CD4-positive, alpha-beta memory T cell (primary cell): ENCODE data around the gene CILP. TPM values are rescaled to one million over a fixed set of nuclear protein-coding genes. Genes with fewer than 3 reads are reported as not detected.

Experiments used
- CTCF ChIA-PET: fragments of 350-600 bp; sonication (Branson Sonifier 250); formaldehyde crosslinking; loops from one replicate; lab custom pipeline; 2021; ENCODE audit warnings: inconsistent platforms; ENCODE audit not compliant: partially characterized antibody; lab: Charles Lee
- POLR2A ChIA-PET: fragments of 350-600 bp; sonication (Branson Sonifier 250); formaldehyde crosslinking; loops from one replicate; lab custom pipeline; 2021; ENCODE audit not compliant: partially characterized antibody; lab: Charles Lee
- DNase-seq, 5 donors: peaks; one replicate each; pipeline versions ENCODE4 v3.0.0 to v3.0.0-alpha.2; 2020 to 2022; ENCODE audit warnings: mixed read lengths in 1 of 5
- H3K27ac ChIP-seq: one replicate; pipeline ENCODE4 v1.7.0; 2013; ENCODE audit warnings: low read depth, low read length
- H3K27me3 ChIP-seq: 2 replicates; pipeline ENCODE4 v1.7.0; 2013; ENCODE audit warnings: mild to moderate bottlenecking, low read length, moderate library complexity; ENCODE audit not compliant: insufficient read depth
- H3K36me3 ChIP-seq: 2 replicates; pipeline ENCODE4 v1.7.0; 2013; ENCODE audit warnings: mild to moderate bottlenecking, low read length, moderate library complexity; ENCODE audit not compliant: insufficient read depth
- H3K4me1 ChIP-seq: 2 replicates; pipeline ENCODE4 v1.7.0; 2013; ENCODE audit warnings: mild to moderate bottlenecking, low read length, moderate library complexity; ENCODE audit not compliant: insufficient read depth
- H3K4me3 ChIP-seq, 2 donors: one replicate each; pipeline ENCODE4 v1.7.0; 2013; ENCODE audit warnings: low read length in 2 of 2, mild to moderate bottlenecking in 1 of 2
- H3K9me3 ChIP-seq, 2 donors: one replicate each; pipeline ENCODE4 v1.7.0; 2013; ENCODE audit warnings: low read length in 2 of 2, control low read depth in 1 of 2; ENCODE audit not compliant: control insufficient read depth in 1 of 2
- H3K27ac Mint-ChIP-seq, 7 donors: one replicate each; pipeline ENCODE4 v1.8.0; 2020 to 2021; ENCODE audit warnings: mixed read lengths in 7 of 7, mild to moderate bottlenecking in 6 of 7, inconsistent platforms in 3 of 7, moderate library complexity in 3 of 7
- H3K27me3 Mint-ChIP-seq, 2 donors: one replicate each; pipeline ENCODE4 v1.8.0; 2020 to 2021; ENCODE audit warnings: mixed read lengths in 2 of 2
- H3K36me3 Mint-ChIP-seq, 2 donors: one replicate each; pipeline ENCODE4 v1.8.0; 2020 to 2021; ENCODE audit warnings: mixed read lengths in 2 of 2, inconsistent platforms in 1 of 2, mild to moderate bottlenecking in 1 of 2
- H3K4me1 Mint-ChIP-seq, 4 donors: one replicate each; pipeline ENCODE4 v1.8.0; 2020 to 2021; ENCODE audit warnings: mixed read lengths in 4 of 4, mild to moderate bottlenecking in 1 of 4
- H3K4me3 Mint-ChIP-seq, 8 donors: one replicate each; pipeline ENCODE4 v1.8.0; 2020 to 2021; ENCODE audit warnings: mixed read lengths in 8 of 8, mild to moderate bottlenecking in 7 of 8, moderate library complexity in 6 of 8, inconsistent platforms in 3 of 8
- H3K9me3 Mint-ChIP-seq, 8 donors: one replicate each; pipeline ENCODE4 v1.8.0; 2020 to 2021; ENCODE audit warnings: mixed read lengths in 8 of 8, mild to moderate bottlenecking in 5 of 8, inconsistent platforms in 3 of 8, moderate library complexity in 1 of 8
- intact Hi-C: fragments of 100-400 bp; cut with micrococcal nuclease; formaldehyde crosslinking; loops from one replicate; pipeline ENCODE4 v1.15.1; 2023
- polyA plus RNA-seq, 2 donors: library from polyadenylated mRNA; unstranded; fragments of 300-500 nt; fragmentation: Illumina TruSeq; gene quantifications; one replicate each; pipeline ENCODE4 v1.2.3, GENCODE V29; 2021
- total RNA-seq, 2 experiments: library from RNA; stranded (reverse); gene quantifications; one replicate each; pipeline ENCODE4 v1.2.3, GENCODE V29; 2021

CILP gene
- total and polyA plus RNA-seq, 4 experiments from 2014 or later: 0.42 to 0.44 TPM; not detected in 2

DNA sequence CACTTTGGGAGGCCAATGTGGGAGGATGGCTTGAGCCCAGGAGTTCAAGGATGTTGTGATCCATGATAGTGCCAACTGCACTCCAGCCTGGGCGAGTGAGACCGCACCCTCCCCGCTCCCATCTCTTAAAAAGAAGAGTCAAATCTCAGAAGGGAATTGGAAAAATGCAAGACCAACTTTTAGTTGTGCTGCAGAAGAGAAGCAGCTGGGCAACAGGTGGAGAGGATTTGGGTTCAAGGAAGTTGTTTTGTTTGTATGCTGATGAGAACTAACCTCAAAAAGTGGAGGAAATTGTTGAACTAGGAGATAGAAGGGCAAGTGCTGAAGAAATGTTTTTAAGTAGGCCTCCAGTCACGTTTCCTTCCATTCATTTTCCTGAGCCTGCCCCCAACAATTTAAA, 64.8 kb downstream of the CILP start:
- H3K4me3 Mint-ChIP-seq: no peak overlapping the region
- Histone ChIP-seq H3K27me3 (no peaks in the 10 kb centered on the region), H3K4me1 (no peaks in the 10 kb centered on the region), H3K4me3 (no peak overlapping the region), H3K9me3 (no peaks in the 10 kb centered on the region), H3K36me3 (peaks cover 7% of the 10 kb centered on the region), H3K27ac (no peak overlapping the region)
- H3K36me3 Mint-ChIP-seq: peaks cover 11 to 18% of the 10 kb centered on the region in 2 donors
- H3K27me3 Mint-ChIP-seq: no peaks in the 10 kb centered on the region
- POLR2A ChIA-PET: no interaction called here
- CTCF ChIA-PET: no interaction called here
- H3K9me3 Mint-ChIP-seq: no peaks in the 10 kb centered on the region
- peak overlapping the region in 2 of 7 donors; percentile 5 to 52 for H3K27ac Mint-ChIP-seq
- H3K4me1 Mint-ChIP-seq: peaks cover 0 to under 1% (median 0%) of the 10 kb centered on the region in 4 donors
- DNase-seq: no peak
- intact Hi-C loops: no loop called here

Other genes with a start within 250 kb of the CILP start
- 10 to 100 TPM; 57.2 to 61.1 TPM for gene SPG21, start 221.6 kb downstream of the CILP start, total RNA-seq
- 100 to 1,000 TPM; 128 to 179 TPM for gene SPG21, start 221.6 kb downstream of the CILP start, polyA plus RNA-seq
- gene MTFMT, start 181.8 kb downstream of the CILP start, total RNA-seq: 10 to 100 TPM; 15.2 to 18.3 TPM
- gene MTFMT, start 181.8 kb downstream of the CILP start, polyA plus RNA-seq: 10 to 100 TPM; 19.7 to 22.6 TPM
- gene SLC51B, start 166.1 kb downstream of the CILP start, total RNA-seq: not detected
- not detected for gene SLC51B, start 166.1 kb downstream of the CILP start, polyA plus RNA-seq
- gene RASL12, start 143.5 kb downstream of the CILP start, total RNA-seq: not detected
- not detected for gene RASL12, start 143.5 kb downstream of the CILP start, polyA plus RNA-seq
- not detected for gene KBTBD13, start 134.7 kb downstream of the CILP start, total RNA-seq
- not detected for gene KBTBD13, start 134.7 kb downstream of the CILP start, polyA plus RNA-seq
- 10 to 100 TPM; 15.2 to 16.6 TPM for gene UBAP1L, start 96.3 kb downstream of the CILP start, total RNA-seq
- gene UBAP1L, start 96.3 kb downstream of the CILP start, polyA plus RNA-seq: under 1 TPM in 1 of 2 donors, not detected in 1; 0.86 TPM
- 10 to 100 TPM; 30.5 to 40.5 TPM for gene PDCD7, start 77.7 kb downstream of the CILP start, total RNA-seq
- gene PDCD7, start 77.7 kb downstream of the CILP start, polyA plus RNA-seq: 10 to 100 TPM in 1 of 2 donors, 1 to 10 TPM in 1; 8.8 to 15.1 TPM
- 10 to 100 TPM; 52.0 to 52.4 TPM for gene CLPX, start 26.1 kb downstream of the CILP start, total RNA-seq
- 10 to 100 TPM; 28.1 to 29.2 TPM for gene CLPX, start 26.1 kb downstream of the CILP start, polyA plus RNA-seq
- 10 to 100 TPM; 20.8 to 21.4 TPM for gene PARP16, start 75.4 kb upstream of the CILP start, total RNA-seq
- gene PARP16, start 75.4 kb upstream of the CILP start, polyA plus RNA-seq: 10 to 100 TPM; 27.1 to 27.2 TPM
- gene RNU5A-1, start 84.6 kb upstream of the CILP start, total RNA-seq: not detected
- not detected for gene RNU5A-1, start 84.6 kb upstream of the CILP start, polyA plus RNA-seq
- gene RNU5B-1, start 93.2 kb upstream of the CILP start, total RNA-seq: 10 to 100 TPM in 1 of 2 experiments, not detected in 1; 24.0 TPM
- gene RNU5B-1, start 93.2 kb upstream of the CILP start, polyA plus RNA-seq: not detected
- gene IGDCC3, start 166.5 kb upstream of the CILP start, total RNA-seq: not detected
- gene IGDCC3, start 166.5 kb upstream of the CILP start, polyA plus RNA-seq: not detected
- gene IGDCC4, start 211.5 kb upstream of the CILP start, total RNA-seq: under 1 TPM; 0.06 to 0.22 TPM
- under 1 TPM in 1 of 2 donors, not detected in 1; 0.24 TPM for gene IGDCC4, start 211.5 kb upstream of the CILP start, polyA plus RNA-seq